Endodermal cell (in vitro differentiated cells): Measurements from ENCODE around the gene SMG9. TPM values are rescaled to one million over a fixed set of nuclear protein-coding genes. Genes with fewer than 3 reads are reported as not detected.
A peak's percentile ranks its signal among the peaks of the same experiment; 100 is the strongest.

Experiments used
- DNase-seq: peaks from one replicate; pipeline ENCODE4 v3.0.0-alpha.2; 2017
- H3K27ac ChIP-seq: 2 replicates; pipeline ENCODE4 v1.5.1; 2013; ENCODE audit warnings: mild to moderate bottlenecking, low read depth, low read length, moderate library complexity
- H3K27me3 ChIP-seq: 2 replicates; pipeline ENCODE4 v1.6.1; 2013; ENCODE audit warnings: mild to moderate bottlenecking, low read length, moderate library complexity; ENCODE audit not compliant: insufficient read depth, control insufficient read depth, poor library complexity, severe bottlenecking
- H3K36me3 ChIP-seq: 2 replicates; pipeline ENCODE4 v1.7.0; 2013; ENCODE audit warnings: mild to moderate bottlenecking, low read length, moderate library complexity; ENCODE audit not compliant: control insufficient read depth, insufficient read depth
- H3K4me1 ChIP-seq: one replicate; pipeline ENCODE4 v1.7.0; 2013; ENCODE audit warnings: low read length; ENCODE audit not compliant: control insufficient read depth, insufficient read depth
- H3K4me3 ChIP-seq: 2 replicates; pipeline ENCODE4 v1.5.1; 2013; ENCODE audit warnings: mild to moderate bottlenecking, low read length, moderate library complexity
- H3K9ac ChIP-seq: 2 replicates; pipeline ENCODE4 v1.6.1; 2013; ENCODE audit warnings: mild to moderate bottlenecking, low read length, moderate library complexity; ENCODE audit not compliant: poor library complexity, severe bottlenecking; ENCODE audit errors: extremely low read depth
- H3K9me3 ChIP-seq: 2 replicates; pipeline ENCODE4 v1.6.1; 2013; ENCODE audit warnings: mild to moderate bottlenecking, low read length, moderate library complexity; ENCODE audit not compliant: control insufficient read depth
- H3K27ac Mint-ChIP-seq: 2 replicates; pipeline ENCODE4 v1.8.0; 2020; ENCODE audit warnings: mixed read lengths
- H3K27me3 Mint-ChIP-seq: 2 replicates; pipeline ENCODE4 v1.8.0; 2021; ENCODE audit warnings: mild to moderate bottlenecking, mixed read lengths; ENCODE audit not compliant: insufficient read depth
- H3K36me3 Mint-ChIP-seq: 2 replicates; pipeline ENCODE4 v1.8.0; 2020; ENCODE audit warnings: low read depth, mixed read lengths
- H3K4me1 Mint-ChIP-seq: 2 replicates; pipeline ENCODE4 v1.8.0; 2020; ENCODE audit warnings: mixed read lengths
- H3K4me3 Mint-ChIP-seq: 2 replicates; pipeline ENCODE4 v1.8.0; 2020; ENCODE audit warnings: mild to moderate bottlenecking, moderate library complexity, mixed read lengths
- H3K9me3 Mint-ChIP-seq: 2 replicates; pipeline ENCODE4 v1.8.0; 2020; ENCODE audit warnings: mild to moderate bottlenecking, mixed read lengths
- WGBS, 2 experiments: methylation state at CpG; one replicate each; pipeline versions ENCODE4 v1.1.5 to v1.1.7; 2013; ENCODE audit warnings: missing lambda C conversion rate in 2 of 2, mixed read lengths in 1 of 2; ENCODE audit not compliant: insufficient coverage in 1 of 2, insufficient read length in 1 of 2; 5-methylcytosine and 5-hydroxymethylcytosine counted together
- total RNA-seq, 2 donors: library from RNA; stranded (reverse); fragmentation: NEBNext Ultra II Directional in 1 of 2; extraction: Animal tissue kit (Norgen Biotek cat#: 25700) in 1 of 2; gene quantifications; 2 replicates in 1 of 2; 3 replicates in 1 of 2; pipeline ENCODE4 v1.2.1, GENCODE V29; 2021
- TF ChIP-seq, protein P1 (sequence below): fragments of 200-600 bp; sonication (generic); conservative IDR thresholded peaks from 2 replicates; pipeline ENCODE4 v1.5.0; 2021; ENCODE audit warnings: antibody characterized with exemption, mild to moderate bottlenecking

The SMG9 gene
- total RNA-seq, 2 donors from 2014 or later = 44.6 to 53.8 TPM

- Mint-ChIP-seq H3K4me3 (peak overlapping the region; percentile 95), H3K27ac (peak overlapping the region; percentile 98), H3K9me3 (no peaks in the 10 kb centered on the region), H3K4me1 (peaks cover 17% of the 10 kb centered on the region), H3K27me3 (no peaks in the 10 kb centered on the region), H3K36me3 (peaks cover 19% of the 10 kb centered on the region)
- no peaks in the 10 kb centered on the region for H3K4me1 ChIP-seq
- peak overlapping the region; percentile 98 for H3K4me3 ChIP-seq
- peaks cover 11% of the 10 kb centered on the region for H3K36me3 ChIP-seq
- peak overlapping the region; percentile 99 for H3K27ac ChIP-seq
- H3K9me3 ChIP-seq = no peaks in the 10 kb centered on the region
- 2 to 3% methylated on average over 16 to 28 of the region's 28 CpGs for WGBS, 2 experiments
- peak overlapping the region; percentile 82 for H3K9ac ChIP-seq
- TF ChIP-seq, protein P1, sequence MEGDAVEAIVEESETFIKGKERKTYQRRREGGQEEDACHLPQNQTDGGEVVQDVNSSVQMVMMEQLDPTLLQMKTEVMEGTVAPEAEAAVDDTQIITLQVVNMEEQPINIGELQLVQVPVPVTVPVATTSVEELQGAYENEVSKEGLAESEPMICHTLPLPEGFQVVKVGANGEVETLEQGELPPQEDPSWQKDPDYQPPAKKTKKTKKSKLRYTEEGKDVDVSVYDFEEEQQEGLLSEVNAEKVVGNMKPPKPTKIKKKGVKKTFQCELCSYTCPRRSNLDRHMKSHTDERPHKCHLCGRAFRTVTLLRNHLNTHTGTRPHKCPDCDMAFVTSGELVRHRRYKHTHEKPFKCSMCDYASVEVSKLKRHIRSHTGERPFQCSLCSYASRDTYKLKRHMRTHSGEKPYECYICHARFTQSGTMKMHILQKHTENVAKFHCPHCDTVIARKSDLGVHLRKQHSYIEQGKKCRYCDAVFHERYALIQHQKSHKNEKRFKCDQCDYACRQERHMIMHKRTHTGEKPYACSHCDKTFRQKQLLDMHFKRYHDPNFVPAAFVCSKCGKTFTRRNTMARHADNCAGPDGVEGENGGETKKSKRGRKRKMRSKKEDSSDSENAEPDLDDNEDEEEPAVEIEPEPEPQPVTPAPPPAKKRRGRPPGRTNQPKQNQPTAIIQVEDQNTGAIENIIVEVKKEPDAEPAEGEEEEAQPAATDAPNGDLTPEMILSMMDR = no peak
- no peaks in the 10 kb centered on the region for H3K27me3 ChIP-seq
- peak; percentile 86 for DNase-seq
Measured at GRCh38 chr19:43755256-43755801, 567 bp upstream of the SMG9 start.

DNA sequence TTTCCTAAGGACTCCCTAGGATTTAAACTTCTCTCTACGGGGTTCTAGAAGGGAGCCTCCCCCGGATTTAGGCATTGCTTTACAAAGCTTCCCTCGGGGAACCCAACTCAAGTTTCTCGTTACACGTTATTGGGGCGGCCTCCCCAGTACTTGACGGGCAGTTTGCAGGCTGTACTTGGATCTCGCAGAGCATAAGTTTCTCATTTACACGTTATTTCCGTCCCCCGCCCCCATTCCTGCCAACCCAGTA lies 584 bp downstream of the SMG9 start:
- Mint-ChIP-seq H3K4me1 (peaks cover 20% of the 10 kb centered on the region), H3K27ac (peak overlapping the region; percentile 98), H3K36me3 (peaks cover 24% of the 10 kb centered on the region), H3K27me3 (no peaks in the 10 kb centered on the region), H3K9me3 (no peaks in the 10 kb centered on the region), H3K4me3 (peak overlapping the region; percentile 95)
- H3K9me3 ChIP-seq = no peaks in the 10 kb centered on the region
- 0 to 2% methylated on average over 7 to 11 of the region's 11 CpGs for WGBS, 2 experiments
- TF ChIP-seq, protein P1 = no peak
- peaks cover 6% of the 10 kb centered on the region for H3K4me1 ChIP-seq
- H3K36me3 ChIP-seq = peaks cover 18% of the 10 kb centered on the region
- peak overlapping the region; percentile 98 for H3K4me3 ChIP-seq
- peak overlapping the region; percentile 82 for H3K9ac ChIP-seq
- DNase-seq = no peak
- no peaks in the 10 kb centered on the region for H3K27me3 ChIP-seq
- H3K27ac ChIP-seq = peak overlapping the region; percentile 99

- no peak overlapping the region for H3K27ac Mint-ChIP-seq
- no peaks in the 10 kb centered on the region for H3K27me3 ChIP-seq
Measured at GRCh38 chr19:43752287-43752875, 2.4 kb downstream of the SMG9 start.

More at GRCh38 chr19:43752287-43752875, 2.4 kb downstream of the SMG9 start:
- Histone ChIP-seq H3K36me3 (peaks cover 34% of the 10 kb centered on the region), H3K27ac (no peak overlapping the region), H3K4me3 (no peak overlapping the region), H3K4me1 (peaks cover 6% of the 10 kb centered on the region), H3K9me3 (no peaks in the 10 kb centered on the region), H3K9ac (no peak overlapping the region)
- TF ChIP-seq, protein P1 = no peak
- Mint-ChIP-seq H3K4me1 (peaks cover 27% of the 10 kb centered on the region), H3K36me3 (peaks cover 36% of the 10 kb centered on the region), H3K9me3 (no peaks in the 10 kb centered on the region), H3K27me3 (no peaks in the 10 kb centered on the region), H3K4me3 (no peak overlapping the region)
- DNase-seq = no peak
- 96% methylated on average over 4 to 6 of the region's 6 CpGs for WGBS, 2 experiments
